Hepatocyte (in vitro differentiated cells): ENCODE data around the gene CDH19. TPM values are rescaled to one million over a fixed set of nuclear protein-coding genes. Genes with fewer than 3 reads are reported as not detected.

Source experiments
- DNase-seq: peaks from one replicate; pipeline ENCODE4 v3.0.0-alpha.2; 2016; ENCODE audit warnings: low spot score
- H2AFZ ChIP-seq: fragments of 200-600 bp; sonication (generic); 2 replicates; pipeline ENCODE4 v1.6.0; 2016; ENCODE audit warnings: antibody characterized with exemption, mild to moderate bottlenecking
- H3K27ac ChIP-seq: fragments of 200-600 bp; sonication (generic); 2 replicates; pipeline ENCODE4 v1.5.1; 2016; ENCODE audit warnings: mild to moderate bottlenecking
- H3K27me3 ChIP-seq: fragments of 200-600 bp; sonication (generic); 2 replicates; pipeline ENCODE4 v1.6.1; 2016
- H3K36me3 ChIP-seq: fragments of 200-600 bp; sonication (generic); replicated peaks from 2 replicates; pipeline ENCODE4 v1.5.1; 2016; ENCODE audit warnings: low read depth; ENCODE audit not compliant: insufficient read depth
- H3K4me1 ChIP-seq: fragments of 200-600 bp; sonication (generic); 2 replicates; pipeline ENCODE4 v1.5.1; 2016; ENCODE audit warnings: mild to moderate bottlenecking, moderate library complexity; ENCODE audit not compliant: insufficient read depth
- H3K4me2 ChIP-seq: fragments of 200-600 bp; sonication (generic); 2 replicates; pipeline ENCODE4 v1.6.0; 2016
- H3K4me3 ChIP-seq: fragments of 200-600 bp; sonication (generic); 2 replicates; pipeline ENCODE4 v1.5.1; 2016; ENCODE audit warnings: mild to moderate bottlenecking
- H3K79me2 ChIP-seq: fragments of 200-600 bp; sonication (generic); 2 replicates; pipeline ENCODE4 v1.6.0; 2017; ENCODE audit warnings: mild to moderate bottlenecking
- H3K9me2 ChIP-seq: fragments of 200-600 bp; sonication (generic); replicated peaks from 2 replicates; pipeline ENCODE4 v1.6.0; 2017; ENCODE audit warnings: mild to moderate bottlenecking; ENCODE audit not compliant: insufficient read depth
- H3K9me3 ChIP-seq: fragments of 200-600 bp; sonication (generic); 2 replicates; pipeline ENCODE4 v1.5.1; 2016; ENCODE audit warnings: low read depth, mild to moderate bottlenecking
- H4K20me1 ChIP-seq: fragments of 200-600 bp; sonication (generic); 2 replicates; pipeline ENCODE4 v1.6.0; 2016; ENCODE audit warnings: mild to moderate bottlenecking; ENCODE audit not compliant: insufficient read depth, poor library complexity, severe bottlenecking
- EZH2 ChIP-seq: fragments of 200-600 bp; sonication (generic); IDR thresholded peaks from 2 replicates; pipeline ENCODE4 v1.6.1; 2016; ENCODE audit warnings: antibody characterized with exemption, mild to moderate bottlenecking, borderline replicate concordance
- EZH2phosphoT487 ChIP-seq: fragments of 200-600 bp; sonication (generic); IDR thresholded peaks from one replicate; pipeline ENCODE4 v1.6.1; 2018; ENCODE audit warnings: antibody characterized with exemption, mild to moderate bottlenecking, low read depth, moderate library complexity; ENCODE audit not compliant: unreplicated experiment, severe bottlenecking
- WGBS: methylation state at CpG from one replicate; pipeline ENCODE4 v1.1.6; 2016; ENCODE audit warnings: low lambda C conversion rate; ENCODE audit errors: missing lambda C conversion rate; 5-methylcytosine and 5-hydroxymethylcytosine counted together
- polyA plus RNA-seq: library from polyadenylated mRNA; unstranded; fragments of >200 nt; fragmentation: Nextera tagmentation; extraction: Ambion mirVana; gene quantifications from 2 replicates; pipeline ENCODE4 v1.2.1, GENCODE V29; 2016
- total RNA-seq: library from RNA; depleted of rRNA; stranded (reverse); fragments of >200 nt; gene quantifications from 2 replicates; pipeline ENCODE4 v1.2.3, GENCODE V29; 2014
- TF ChIP-seq, protein P1 (sequence below): fragments of 200-600 bp; sonication (generic); IDR thresholded peaks from 2 replicates; pipeline ENCODE4 v1.5.1; 2016; ENCODE audit warnings: antibody characterized with exemption, mild to moderate bottlenecking; ENCODE audit not compliant: poor library complexity

CDH19 gene
- total and polyA plus RNA-seq, 2 experiments from 2014 or later = not detected

- no peak for TF ChIP-seq EZH2
- TF ChIP-seq, protein P1, sequence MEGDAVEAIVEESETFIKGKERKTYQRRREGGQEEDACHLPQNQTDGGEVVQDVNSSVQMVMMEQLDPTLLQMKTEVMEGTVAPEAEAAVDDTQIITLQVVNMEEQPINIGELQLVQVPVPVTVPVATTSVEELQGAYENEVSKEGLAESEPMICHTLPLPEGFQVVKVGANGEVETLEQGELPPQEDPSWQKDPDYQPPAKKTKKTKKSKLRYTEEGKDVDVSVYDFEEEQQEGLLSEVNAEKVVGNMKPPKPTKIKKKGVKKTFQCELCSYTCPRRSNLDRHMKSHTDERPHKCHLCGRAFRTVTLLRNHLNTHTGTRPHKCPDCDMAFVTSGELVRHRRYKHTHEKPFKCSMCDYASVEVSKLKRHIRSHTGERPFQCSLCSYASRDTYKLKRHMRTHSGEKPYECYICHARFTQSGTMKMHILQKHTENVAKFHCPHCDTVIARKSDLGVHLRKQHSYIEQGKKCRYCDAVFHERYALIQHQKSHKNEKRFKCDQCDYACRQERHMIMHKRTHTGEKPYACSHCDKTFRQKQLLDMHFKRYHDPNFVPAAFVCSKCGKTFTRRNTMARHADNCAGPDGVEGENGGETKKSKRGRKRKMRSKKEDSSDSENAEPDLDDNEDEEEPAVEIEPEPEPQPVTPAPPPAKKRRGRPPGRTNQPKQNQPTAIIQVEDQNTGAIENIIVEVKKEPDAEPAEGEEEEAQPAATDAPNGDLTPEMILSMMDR = no peak
- TF ChIP-seq EZH2phosphoT487 = no peak
- Histone ChIP-seq H4K20me1 (no peaks in the 10 kb centered on the region), H3K79me2 (no peaks in the 10 kb centered on the region), H3K9me2 (no peaks in the 10 kb centered on the region), H3K9me3 (no peaks in the 10 kb centered on the region), H3K27ac (no peak overlapping the region), H3K36me3 (no peaks in the 10 kb centered on the region), H3K4me1 (no peaks in the 10 kb centered on the region), H2AFZ (no peak overlapping the region), H3K4me2 (no peak overlapping the region), H3K4me3 (no peak overlapping the region), H3K27me3 (no peaks in the 10 kb centered on the region)
- 71% methylated on average over 3 of the region's 3 CpGs for WGBS
- no peak for DNase-seq
These were observed 4.7 kb downstream of the CDH19 start for GRCh38 chr18:66599190-66599589.

- TF ChIP-seq, protein P1 = no peak
- TF ChIP-seq EZH2phosphoT487 (no peak), EZH2 (no peak)
- Histone ChIP-seq H3K27ac (no peak overlapping the region), H3K4me2 (no peak overlapping the region), H2AFZ (no peak overlapping the region), H3K9me2 (no peaks in the 10 kb centered on the region), H4K20me1 (no peaks in the 10 kb centered on the region), H3K4me1 (no peaks in the 10 kb centered on the region), H3K4me3 (no peak overlapping the region), H3K36me3 (no peaks in the 10 kb centered on the region), H3K9me3 (no peaks in the 10 kb centered on the region), H3K79me2 (no peaks in the 10 kb centered on the region), H3K27me3 (no peaks in the 10 kb centered on the region)
- 75% methylated on average over 4 of the region's 4 CpGs for WGBS
- DNase-seq = no peak
These were observed 16.5 kb downstream of the CDH19 start for GRCh38 chr18:66587430-66587829.

- no peak for DNase-seq
- Histone ChIP-seq H3K4me3 (no peak overlapping the region), H3K27ac (no peak overlapping the region), H4K20me1 (no peaks in the 10 kb centered on the region), H3K27me3 (no peaks in the 10 kb centered on the region), H3K9me2 (no peaks in the 10 kb centered on the region), H3K9me3 (no peaks in the 10 kb centered on the region), H3K36me3 (no peaks in the 10 kb centered on the region), H3K4me2 (no peak overlapping the region), H3K79me2 (no peaks in the 10 kb centered on the region), H2AFZ (no peak overlapping the region), H3K4me1 (no peaks in the 10 kb centered on the region)
- TF ChIP-seq, protein P1 = no peak
- TF ChIP-seq EZH2 = no peak
- TF ChIP-seq EZH2phosphoT487 = no peak
These were observed 21.7 kb downstream of the CDH19 start for GRCh38 chr18:66582211-66582610.

GRCh38 chr18:66575263-66575662 is 28.6 kb downstream of the CDH19 start:
- no peaks in the 10 kb centered on the region for H3K27me3 ChIP-seq
- WGBS = 86% methylated on average over 2 of the region's 2 CpGs
- no peaks in the 10 kb centered on the region for H3K36me3 ChIP-seq
- H3K27ac ChIP-seq = no peak overlapping the region
- H3K4me3 ChIP-seq = no peak overlapping the region
- no peaks in the 10 kb centered on the region for H4K20me1 ChIP-seq
- no peaks in the 10 kb centered on the region for H3K9me2 ChIP-seq
- H3K4me2 ChIP-seq = no peak overlapping the region
- no peaks in the 10 kb centered on the region for H3K79me2 ChIP-seq
- H3K4me1 ChIP-seq = no peaks in the 10 kb centered on the region
- TF ChIP-seq EZH2phosphoT487 (no peak), EZH2 (no peak)
- TF ChIP-seq, protein P1 = no peak
- no peaks in the 10 kb centered on the region for H3K9me3 ChIP-seq
- DNase-seq = no peak
- H2AFZ ChIP-seq = no peak overlapping the region
